ENCODE measurements around the gene TC2N.

DNA sequence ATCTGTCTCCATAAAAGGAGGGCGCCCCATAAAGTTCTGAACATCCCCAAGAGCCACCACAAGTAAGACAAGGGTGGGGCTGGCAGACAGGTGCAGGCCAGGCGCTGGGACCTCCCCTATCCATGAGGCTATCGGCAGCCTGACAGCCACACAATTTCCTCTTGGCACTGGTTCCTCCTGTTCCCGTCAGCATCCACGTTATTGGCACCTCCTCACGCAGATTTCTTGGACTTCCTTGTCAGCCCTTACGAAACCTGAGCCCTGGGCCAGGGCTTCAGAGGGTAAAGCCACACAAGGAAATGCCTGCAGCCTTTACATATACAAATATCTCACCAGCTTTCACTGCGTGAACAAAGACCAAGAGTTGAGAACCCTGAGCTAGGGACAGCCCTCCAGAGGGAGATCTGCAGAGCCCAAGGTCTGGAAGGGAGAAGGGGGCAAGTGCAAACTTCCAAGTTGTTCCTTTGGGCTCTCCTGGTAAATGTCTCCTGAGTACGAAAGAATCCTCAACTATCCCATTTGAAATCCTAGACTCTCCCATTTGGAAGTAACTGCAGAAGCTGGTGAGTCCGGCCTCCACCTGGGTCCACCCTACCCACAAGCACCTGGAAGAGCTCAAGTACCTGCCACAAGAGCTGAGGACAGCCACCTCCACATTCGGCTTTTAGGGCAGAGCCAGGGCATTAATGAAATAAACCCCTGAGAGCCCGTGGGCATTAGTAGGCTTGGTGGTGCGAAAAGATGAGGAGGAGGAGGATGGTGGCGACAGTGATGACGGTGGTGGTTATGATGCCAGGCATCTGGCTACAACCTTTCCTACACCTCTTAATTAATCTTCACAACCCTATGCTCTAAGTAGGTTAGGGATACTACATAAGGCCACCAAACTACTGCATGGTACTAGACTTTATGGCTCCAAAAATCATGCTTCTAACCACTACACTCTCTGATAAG is 5.5 kb upstream of the TC2N start:
- TF ChIP-seq, protein P1, sequence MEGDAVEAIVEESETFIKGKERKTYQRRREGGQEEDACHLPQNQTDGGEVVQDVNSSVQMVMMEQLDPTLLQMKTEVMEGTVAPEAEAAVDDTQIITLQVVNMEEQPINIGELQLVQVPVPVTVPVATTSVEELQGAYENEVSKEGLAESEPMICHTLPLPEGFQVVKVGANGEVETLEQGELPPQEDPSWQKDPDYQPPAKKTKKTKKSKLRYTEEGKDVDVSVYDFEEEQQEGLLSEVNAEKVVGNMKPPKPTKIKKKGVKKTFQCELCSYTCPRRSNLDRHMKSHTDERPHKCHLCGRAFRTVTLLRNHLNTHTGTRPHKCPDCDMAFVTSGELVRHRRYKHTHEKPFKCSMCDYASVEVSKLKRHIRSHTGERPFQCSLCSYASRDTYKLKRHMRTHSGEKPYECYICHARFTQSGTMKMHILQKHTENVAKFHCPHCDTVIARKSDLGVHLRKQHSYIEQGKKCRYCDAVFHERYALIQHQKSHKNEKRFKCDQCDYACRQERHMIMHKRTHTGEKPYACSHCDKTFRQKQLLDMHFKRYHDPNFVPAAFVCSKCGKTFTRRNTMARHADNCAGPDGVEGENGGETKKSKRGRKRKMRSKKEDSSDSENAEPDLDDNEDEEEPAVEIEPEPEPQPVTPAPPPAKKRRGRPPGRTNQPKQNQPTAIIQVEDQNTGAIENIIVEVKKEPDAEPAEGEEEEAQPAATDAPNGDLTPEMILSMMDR (IDR thresholded peaks at IDR 0.05; ENCODE audit: insufficient read depth, low read depth, low read length) = no peak
- no peak for TF ChIP-seq EZH2 (IDR thresholded peaks at IDR 0.05; ENCODE audit: insufficient read depth, low read length)

Data from astrocyte (in vitro differentiated cells and primary cell).